KOPT-K1 (cell line): ENCODE results near the gene KCNJ5.

Experiments used
- H3K27ac ChIP-seq: fragments of 200-600 bp; sonication (generic); 2 replicates; pipeline ENCODE4 v1.5.1; 2016; ENCODE audit warnings: antibody characterized with exemption, mild to moderate bottlenecking, low read depth, low read length; ENCODE audit not compliant: poor library complexity, severe bottlenecking
- H3K36me3 ChIP-seq: fragments of 200-600 bp; sonication (generic); 2 replicates; pipeline ENCODE4 v1.5.1; 2017; ENCODE audit warnings: antibody characterized with exemption, mild to moderate bottlenecking, low read length, moderate library complexity; ENCODE audit not compliant: insufficient read depth
- H3K9me3 ChIP-seq: fragments of 200-600 bp; sonication (generic); 2 replicates; pipeline ENCODE4 v1.5.1; 2017; ENCODE audit warnings: antibody characterized with exemption, low read length, mild to moderate bottlenecking; ENCODE audit not compliant: insufficient read depth, poor library complexity, severe bottlenecking

KCNJ5 gene

DNA sequence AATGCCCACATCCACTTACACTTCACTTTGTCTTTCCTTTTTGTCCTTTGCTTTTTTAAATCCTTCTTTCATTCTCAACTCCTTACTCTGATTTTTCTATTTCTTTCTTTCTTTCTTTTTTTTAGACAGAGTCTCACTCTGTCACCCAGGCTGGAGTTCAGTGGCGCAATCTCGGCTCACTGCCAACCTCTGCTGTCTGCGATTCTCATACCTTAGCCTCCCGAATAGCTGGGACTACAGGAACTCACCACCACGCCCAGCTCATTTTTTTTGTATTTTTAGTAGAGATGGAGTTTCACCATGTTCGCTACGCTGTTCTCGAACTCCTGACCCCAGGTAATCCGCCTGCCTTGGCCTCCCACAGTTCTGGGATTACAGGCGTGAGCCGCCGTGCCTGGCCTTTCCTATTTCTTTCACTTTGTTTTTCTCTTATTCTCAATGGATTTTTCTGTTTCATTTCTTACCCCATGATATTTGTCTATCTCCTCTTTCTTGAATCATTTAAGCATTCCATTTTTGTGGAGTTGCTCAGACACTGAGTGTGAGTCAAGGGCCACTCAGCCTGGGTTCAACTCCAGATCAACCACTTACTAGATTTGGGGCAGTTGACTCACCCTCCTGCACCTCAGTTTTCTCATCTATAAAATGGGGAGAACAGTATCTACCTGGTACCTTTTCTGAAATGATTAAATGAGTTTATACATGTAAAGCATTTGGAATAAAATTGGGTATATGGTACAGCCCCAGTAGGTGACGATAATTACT lies 7.6 kb downstream of the KCNJ5 start:
- Histone ChIP-seq H3K36me3 (no peaks in the 10 kb centered on the region), H3K27ac (no peak overlapping the region), H3K9me3 (no peaks in the 10 kb centered on the region)

DNA sequence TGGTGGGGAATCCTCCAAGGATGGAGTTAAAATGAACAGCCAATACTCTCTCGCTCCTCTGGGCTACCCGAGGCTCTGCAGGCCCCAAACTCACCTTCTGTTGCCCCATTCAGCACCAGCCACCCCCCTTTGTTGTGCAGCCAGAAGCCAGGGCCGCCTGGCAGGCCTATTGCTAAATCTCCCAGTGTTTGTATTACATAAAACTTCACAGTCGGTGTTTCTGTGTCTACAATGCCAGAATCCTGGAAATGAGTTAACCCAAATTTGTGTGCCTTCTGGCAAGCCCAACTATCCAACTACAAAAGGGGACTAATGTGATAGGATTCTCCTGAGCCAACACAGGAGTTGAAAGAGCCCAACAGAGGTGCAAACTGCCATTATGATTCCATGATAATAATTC lies 9.3 kb downstream of the KCNJ5 start:
- Histone ChIP-seq H3K27ac (no peak overlapping the region), H3K36me3 (no peaks in the 10 kb centered on the region), H3K9me3 (no peaks in the 10 kb centered on the region)

DNA sequence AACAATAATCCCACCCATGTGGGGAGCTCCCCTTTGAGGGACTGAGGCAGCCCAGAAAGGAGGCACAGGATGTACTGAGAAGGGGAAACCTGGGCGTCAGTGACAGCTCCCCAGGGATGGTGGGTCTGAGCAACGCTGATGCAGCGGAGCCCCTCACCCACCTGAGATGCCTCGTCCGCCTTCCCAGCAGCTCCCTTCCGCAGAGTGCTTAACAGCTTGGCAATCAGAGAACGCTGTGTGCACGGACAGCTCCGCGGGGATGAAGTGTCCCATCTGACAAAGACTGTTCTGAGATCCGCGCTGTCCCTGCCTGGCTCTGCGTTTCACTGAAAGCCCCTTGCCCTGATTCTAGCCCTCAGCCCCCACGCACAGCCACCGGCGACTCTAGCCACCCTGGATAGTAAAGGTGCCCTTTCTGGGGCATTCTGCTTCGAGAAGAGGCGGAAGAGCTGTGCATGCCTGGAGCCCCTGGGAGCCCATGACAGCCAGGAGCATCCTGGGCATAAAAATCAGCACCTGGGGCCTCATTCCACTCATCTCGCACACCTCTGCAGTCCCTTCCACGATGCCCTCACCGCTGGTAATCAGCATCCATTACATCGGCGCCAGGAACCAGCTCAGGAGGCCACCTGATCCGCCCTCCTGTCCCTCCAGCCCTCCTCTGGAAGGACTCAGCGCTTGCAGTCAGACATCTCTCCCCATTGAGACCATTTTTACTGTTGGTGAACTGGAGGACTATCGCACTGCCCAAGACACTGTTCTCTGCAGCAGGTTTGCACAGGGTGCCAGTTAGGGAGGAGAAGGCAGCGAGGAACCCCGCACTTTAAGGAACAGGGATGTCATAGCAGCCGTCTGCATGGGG lies 10.7 kb downstream of the KCNJ5 start:
- H3K27ac ChIP-seq, result no peak overlapping the region

DNA sequence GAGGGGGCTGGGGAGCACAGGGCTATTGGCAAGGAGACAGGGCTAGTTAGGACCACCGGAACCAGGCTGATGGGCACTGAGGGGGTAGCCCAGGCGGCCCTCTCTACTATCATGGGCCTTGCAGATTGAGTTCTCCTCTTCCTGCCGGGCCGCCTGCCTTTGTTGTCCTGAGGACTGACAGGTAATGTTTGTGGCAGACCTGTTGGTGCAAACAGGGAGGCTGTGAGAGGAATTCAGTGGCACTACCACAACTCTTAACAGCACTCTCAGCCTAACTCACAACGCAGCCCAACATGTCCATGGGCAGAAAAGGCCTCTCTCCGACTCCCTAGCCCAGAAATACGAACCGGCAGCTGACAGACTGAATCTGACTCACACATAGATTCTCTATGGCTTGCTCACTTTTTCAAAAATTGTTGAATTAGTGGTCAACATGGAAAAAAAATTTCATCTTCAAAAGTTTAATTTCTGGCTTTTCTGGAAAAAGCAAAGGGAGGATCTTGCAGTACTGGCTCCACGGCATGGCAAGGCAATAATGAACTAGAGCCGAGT lies 11.4 kb downstream of the KCNJ5 start:
- no peaks in the 10 kb centered on the region for H3K9me3 ChIP-seq
- H3K36me3 ChIP-seq, result no peaks in the 10 kb centered on the region
- H3K27ac ChIP-seq, result no peak overlapping the region

More for the DNA sequence above, 10.7 kb downstream of the KCNJ5 start:
- no peaks in the 10 kb centered on the region for H3K9me3 ChIP-seq
- no peaks in the 10 kb centered on the region for H3K36me3 ChIP-seq

DNA sequence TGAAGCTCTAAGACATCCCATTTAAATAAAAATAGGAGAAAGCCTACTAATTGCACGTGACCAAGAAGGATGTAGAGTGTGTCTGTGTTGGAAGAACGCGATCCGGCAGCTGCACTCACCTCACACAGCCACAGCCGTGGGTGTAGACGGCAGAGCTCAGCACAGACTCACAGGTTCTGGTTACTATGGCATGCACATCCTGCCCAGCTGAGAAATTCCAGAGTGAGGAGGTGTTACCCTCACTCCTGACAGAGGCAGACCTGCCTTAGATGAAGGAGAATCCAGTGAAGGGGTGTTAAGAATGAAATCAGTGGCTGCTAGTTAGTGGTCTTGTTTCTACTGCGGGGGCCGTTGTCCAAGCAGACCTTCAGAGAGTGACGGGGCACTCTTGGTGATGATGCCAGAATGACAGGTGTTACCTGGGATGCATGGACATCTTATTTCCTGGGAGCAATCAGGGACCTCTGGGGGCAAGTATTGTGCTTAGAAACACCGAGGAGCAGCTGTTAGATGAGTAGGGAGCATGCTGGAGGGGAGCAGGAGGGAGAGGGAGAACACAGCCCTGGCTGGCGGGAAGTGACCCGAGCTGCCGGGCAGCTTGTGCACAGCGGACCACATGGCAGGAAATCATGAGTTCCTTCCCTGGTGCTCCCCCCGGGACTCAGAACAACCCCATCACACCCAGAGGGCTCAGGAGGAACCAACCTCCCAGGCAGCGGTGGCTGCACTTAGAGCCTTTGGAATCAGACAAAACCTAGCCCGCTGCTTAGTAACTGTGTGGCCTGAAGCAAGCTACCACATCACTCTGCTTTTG lies 12.3 kb downstream of the KCNJ5 start:
- H3K9me3 ChIP-seq, result no peaks in the 10 kb centered on the region
- H3K36me3 ChIP-seq, result no peaks in the 10 kb centered on the region
- H3K27ac ChIP-seq, result no peak overlapping the region

DNA sequence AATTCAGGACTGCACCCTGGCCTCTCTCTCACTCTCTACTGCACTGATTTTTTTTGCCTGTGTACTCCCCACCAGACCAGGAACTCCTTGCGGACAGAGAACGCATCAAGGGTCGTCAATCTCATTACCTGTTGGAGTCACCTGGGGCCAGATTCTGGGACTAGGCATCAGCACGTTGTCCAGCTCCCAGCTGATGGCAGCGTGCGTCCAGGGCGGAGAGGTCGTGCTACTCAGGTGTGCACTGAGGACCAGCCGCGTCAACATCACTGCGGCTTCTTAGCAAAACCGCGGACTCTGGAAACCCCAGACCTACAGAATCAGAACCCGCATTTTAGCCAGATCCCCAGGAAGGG lies 13.1 kb downstream of the KCNJ5 start:
- Histone ChIP-seq H3K9me3 (no peaks in the 10 kb centered on the region), H3K36me3 (no peaks in the 10 kb centered on the region), H3K27ac (no peak overlapping the region)

DNA sequence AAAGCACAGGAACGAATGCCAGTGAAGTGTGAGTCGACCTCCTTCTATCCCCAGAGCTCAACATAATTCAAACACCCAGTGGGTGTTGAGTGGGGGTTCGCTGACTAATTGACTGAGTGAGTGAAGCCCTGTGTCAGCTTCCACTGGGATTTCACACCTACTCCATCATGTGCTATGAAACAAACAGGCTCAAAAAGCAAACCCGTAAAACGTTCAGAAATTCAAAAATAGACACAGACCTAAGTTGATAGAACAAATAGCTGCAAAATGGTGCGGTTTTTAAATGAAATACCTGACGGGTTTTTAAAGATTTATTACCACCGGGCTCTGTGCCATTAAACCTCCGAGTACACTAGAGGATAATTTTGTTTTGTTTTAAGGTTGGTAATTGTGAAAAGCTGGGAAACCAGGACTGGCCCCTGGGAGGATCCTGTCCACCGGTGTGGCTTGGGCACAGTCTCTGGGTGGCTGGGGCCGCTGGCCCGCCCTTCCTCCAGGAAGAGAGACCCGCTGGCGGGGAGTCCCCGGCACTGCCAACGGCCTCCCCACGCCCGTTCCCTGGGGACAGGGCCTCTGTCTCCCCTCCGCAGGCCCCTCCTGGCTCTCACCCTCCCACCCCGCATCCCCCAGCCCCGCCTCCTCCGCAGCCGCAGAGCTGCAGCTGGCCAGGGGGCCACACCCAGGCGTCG lies 13.6 kb downstream of the KCNJ5 start:
- no peaks in the 10 kb centered on the region for H3K9me3 ChIP-seq
- H3K36me3 ChIP-seq, result no peaks in the 10 kb centered on the region
- peak overlapping the region; percentile 71 for H3K27ac ChIP-seq

DNA sequence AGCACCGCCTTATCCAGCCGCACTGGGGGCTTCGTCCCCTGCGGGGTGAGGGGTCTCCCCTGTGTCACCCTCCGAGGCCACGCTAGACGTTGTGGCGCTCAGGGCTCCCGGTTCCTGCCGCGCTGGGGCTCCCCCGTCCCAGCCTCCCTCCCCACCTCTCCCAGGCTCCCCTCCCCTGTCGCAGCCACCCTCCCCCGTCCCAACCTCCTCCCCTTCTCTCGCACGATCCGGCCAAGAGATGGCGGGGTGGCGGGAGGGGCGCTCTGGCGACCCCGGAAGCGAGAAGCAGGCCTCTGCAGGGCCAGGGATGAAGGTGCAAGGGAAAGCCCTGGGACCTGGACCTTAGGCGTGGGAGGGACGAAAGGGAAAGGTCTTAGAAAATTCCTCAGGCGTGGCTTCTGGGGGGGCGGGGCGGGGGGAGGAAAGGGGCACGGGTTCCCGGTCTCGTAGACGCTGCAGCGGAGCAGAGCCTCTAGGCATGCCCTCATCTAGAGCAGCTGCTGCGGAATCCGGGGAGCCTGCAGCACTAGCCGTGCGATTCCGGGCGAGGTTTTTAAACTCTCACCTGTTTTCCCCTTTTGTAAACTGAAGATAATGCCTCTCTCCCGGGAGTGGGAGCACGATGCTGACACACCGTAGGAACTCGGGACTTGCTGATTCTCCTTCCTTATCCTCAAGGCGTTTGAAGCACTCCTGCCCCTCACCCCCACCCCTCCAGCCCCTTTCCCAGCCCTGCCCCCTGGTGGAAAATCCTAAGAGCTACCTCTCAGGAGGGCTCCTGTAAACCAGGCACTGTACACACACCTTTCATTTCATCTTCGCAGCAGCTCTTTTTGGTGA lies 14.4 kb downstream of the KCNJ5 start:
- Histone ChIP-seq H3K36me3 (no peaks in the 10 kb centered on the region), H3K27ac (peak overlapping the region; percentile 71), H3K9me3 (no peaks in the 10 kb centered on the region)

DNA sequence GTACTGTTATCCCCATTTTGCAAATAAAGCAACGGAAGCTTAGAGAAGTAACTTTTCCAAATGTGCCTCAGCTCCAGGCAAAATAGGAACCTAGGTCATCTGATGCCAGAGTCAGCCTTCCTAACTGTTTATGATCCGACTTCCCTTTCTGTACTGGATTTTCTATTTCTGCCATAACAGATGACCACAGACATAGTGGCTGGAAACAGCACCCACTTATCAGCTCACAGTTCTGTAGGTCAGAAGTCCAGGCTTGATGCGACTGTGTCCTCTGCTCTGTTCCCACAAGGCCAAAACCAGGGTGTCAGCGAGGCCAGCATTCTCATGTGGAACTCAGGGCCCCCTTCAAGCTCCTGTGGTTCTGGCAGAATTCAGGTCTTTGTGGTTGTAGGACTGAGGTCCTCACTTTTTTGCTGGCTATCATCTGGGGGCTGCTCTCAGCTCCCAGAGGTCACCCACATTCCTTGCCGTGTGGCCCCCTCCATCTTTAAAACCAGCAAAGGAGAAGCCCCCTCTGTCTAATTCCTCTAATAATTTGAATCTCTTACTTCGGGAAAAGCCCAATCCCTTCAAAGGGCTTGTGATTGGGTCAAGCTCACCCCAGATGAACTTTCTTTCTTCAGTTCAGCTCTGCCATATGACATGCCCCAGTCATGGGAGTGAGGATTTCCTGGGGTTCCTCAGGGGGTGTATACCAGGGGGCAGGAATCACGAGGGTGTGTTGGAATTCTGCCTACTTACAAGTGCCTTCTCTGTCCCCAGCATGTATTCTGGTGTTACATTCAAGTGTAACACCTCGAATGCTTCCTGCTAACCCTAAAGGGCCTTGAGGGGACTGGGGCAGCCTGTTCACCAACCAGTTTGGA lies 15.3 kb downstream of the KCNJ5 start:
- H3K36me3 ChIP-seq, result no peaks in the 10 kb centered on the region
- H3K9me3 ChIP-seq, result no peaks in the 10 kb centered on the region
- peak overlapping the region; percentile 71 for H3K27ac ChIP-seq

DNA sequence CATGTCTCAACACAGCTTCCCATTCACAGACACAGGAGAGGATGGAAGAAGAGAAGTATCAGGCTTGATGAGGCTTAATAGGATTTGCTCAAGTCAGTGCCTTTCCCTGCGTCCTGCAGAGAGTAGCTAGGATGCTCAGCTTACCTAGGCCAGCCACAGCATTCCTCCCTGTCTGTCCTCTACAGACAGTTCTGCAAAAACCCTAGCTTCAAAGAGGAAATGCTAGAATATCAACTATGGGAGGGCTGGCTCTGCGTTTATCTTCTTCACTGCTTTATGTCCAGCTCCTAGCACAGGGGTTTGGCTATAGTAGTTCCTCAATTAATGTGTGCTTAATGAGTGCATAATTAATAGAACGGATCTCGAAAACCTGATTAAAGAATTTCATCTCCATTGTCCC lies 16.4 kb downstream of the KCNJ5 start:
- H3K27ac ChIP-seq, result no peak overlapping the region

DNA sequence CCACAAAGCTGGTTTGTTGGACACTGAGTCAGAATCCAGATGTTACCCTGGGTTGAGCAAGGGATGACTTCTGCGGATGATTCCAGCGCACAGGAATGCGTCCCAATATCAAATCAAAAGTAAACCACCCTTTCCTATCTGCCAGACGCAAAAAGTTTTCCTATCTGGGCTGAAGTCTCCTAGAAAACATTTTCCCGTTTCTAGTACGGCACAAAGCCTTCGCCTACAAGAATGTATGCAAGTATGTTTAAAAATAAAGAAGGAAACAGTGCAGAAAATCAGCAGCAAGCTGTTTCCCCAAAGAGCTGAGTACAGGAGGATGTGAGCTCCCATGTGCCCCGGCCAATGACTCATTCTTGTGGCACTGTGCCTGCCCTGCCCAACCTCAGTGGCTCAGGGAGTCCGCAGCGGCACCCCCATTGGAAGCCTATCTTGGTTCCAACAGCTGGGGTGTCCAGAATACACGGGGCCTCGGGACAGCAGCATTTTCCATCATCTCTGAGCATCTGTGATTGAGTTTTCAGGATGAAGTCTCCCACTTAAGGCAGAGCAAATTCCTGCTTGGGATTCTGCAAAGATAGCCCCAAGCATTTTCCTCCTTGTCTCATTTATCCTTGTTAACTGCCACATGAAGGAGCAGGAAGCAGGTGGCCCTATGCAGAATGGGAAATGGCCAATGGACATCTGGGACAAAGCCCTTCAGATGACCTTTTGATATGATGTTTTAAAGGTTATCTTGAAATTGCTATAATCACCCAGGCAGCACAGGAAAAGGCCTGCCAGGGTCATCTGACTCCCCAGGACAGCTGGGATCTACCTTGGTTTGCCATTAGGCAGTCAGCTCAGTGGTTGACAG lies 17.5 kb downstream of the KCNJ5 start:
- Histone ChIP-seq H3K36me3 (no peaks in the 10 kb centered on the region), H3K9me3 (no peaks in the 10 kb centered on the region), H3K27ac (no peak overlapping the region)

More for the DNA sequence above, 16.4 kb downstream of the KCNJ5 start:
- no peaks in the 10 kb centered on the region for H3K36me3 ChIP-seq
- no peaks in the 10 kb centered on the region for H3K9me3 ChIP-seq

DNA sequence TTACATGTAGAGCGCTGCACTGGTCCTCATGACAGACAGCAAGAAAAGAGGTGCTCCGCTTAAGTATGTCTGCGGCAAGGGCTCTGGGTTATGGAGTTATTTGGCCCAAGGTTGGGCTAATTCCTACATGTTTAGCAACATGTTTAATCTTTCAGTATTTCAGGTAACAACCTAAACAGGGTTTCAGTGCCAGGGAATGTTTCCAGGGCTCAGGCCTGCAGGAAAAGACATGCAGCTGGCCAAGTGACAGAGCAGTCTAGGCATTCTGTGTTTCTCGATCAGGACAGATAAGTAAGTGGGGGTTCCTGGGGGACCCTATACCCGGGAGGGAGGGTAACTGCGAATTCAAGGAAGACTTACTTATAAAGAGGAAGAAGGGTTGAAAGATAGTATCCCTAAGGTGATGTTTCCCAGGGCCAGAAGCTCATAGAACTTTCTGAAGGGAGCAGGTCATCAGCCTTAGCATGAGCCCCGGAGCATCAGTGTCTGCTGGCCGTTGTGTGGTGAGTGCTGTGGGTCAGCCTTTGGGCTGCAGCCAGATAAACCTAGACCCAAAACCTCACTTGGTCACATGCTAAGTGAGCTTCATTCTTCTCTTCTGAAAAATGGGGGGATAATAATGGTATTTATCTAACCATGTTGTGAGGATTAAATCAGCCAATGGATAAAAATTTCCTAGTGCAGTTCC lies 18.4 kb downstream of the KCNJ5 start:
- no peak overlapping the region for H3K27ac ChIP-seq
- H3K36me3 ChIP-seq, result no peaks in the 10 kb centered on the region
- H3K9me3 ChIP-seq, result no peaks in the 10 kb centered on the region
